ENCODE results near the gene DNA2.

DNA sequence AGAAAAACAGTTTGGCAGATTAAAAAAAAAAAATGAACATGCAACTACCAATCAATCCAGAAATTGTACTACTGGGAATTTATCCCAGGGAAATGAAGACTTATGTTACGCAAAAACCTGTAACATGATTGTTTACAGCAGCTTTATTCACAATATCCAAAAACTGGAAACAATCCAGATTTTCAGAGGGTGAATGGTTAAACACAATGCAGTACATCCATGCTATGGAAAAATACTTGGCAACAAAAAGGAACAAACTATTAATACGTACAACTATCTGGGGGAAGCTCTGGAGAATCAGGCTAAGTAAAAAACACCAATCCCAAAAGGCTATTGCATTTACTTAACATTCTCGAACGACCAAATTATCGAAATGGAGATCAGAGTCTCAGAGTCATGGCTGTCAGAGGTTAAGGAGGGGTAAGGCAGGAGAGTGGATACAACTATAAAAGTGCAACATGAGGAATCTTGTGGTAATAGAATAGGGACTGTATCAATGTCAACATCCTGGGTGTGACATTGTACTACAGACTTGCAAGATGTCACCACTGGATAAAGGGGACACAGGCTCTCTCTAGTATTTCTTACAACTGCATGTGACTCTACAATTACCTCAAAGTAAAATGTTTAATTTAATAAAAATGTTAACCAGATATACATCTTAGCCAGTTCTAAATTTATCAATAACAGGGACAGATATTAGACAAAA, 43.2 kb downstream of the DNA2 start:
- TF ChIP-seq, protein P1, sequence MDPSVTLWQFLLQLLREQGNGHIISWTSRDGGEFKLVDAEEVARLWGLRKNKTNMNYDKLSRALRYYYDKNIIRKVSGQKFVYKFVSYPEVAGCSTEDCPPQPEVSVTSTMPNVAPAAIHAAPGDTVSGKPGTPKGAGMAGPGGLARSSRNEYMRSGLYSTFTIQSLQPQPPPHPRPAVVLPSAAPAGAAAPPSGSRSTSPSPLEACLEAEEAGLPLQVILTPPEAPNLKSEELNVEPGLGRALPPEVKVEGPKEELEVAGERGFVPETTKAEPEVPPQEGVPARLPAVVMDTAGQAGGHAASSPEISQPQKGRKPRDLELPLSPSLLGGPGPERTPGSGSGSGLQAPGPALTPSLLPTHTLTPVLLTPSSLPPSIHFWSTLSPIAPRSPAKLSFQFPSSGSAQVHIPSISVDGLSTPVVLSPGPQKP (IDR thresholded peaks at IDR 0.05; ENCODE audit: borderline replicate concordance, low read depth, low read length), result no peak
- TF ChIP-seq, protein P2, sequence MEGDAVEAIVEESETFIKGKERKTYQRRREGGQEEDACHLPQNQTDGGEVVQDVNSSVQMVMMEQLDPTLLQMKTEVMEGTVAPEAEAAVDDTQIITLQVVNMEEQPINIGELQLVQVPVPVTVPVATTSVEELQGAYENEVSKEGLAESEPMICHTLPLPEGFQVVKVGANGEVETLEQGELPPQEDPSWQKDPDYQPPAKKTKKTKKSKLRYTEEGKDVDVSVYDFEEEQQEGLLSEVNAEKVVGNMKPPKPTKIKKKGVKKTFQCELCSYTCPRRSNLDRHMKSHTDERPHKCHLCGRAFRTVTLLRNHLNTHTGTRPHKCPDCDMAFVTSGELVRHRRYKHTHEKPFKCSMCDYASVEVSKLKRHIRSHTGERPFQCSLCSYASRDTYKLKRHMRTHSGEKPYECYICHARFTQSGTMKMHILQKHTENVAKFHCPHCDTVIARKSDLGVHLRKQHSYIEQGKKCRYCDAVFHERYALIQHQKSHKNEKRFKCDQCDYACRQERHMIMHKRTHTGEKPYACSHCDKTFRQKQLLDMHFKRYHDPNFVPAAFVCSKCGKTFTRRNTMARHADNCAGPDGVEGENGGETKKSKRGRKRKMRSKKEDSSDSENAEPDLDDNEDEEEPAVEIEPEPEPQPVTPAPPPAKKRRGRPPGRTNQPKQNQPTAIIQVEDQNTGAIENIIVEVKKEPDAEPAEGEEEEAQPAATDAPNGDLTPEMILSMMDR (conservative IDR thresholded peaks at IDR 0.05; ENCODE audit: low read depth, low read length), result no peak
- TF ChIP-seq RAD21 (IDR thresholded peaks at IDR 0.05; ENCODE audit: low read length) (no peak), NFE2L2 (IDR thresholded peaks at IDR 0.05; ENCODE audit: low read depth, low read length) (no peak), POLR2A (IDR thresholded peaks at IDR 0.05; ENCODE audit: low read depth, low read length) (no peak)

Measured in IMR-90 (cell line).